GM23248 (cell line): ENCODE results near the gene STK4. TPM values are rescaled to one million over a fixed set of nuclear protein-coding genes. Genes with fewer than 3 reads are reported as not detected.

Source experiments
- DNase-seq: peaks from one replicate; pipeline ENCODE4 v3.0.0-alpha.2; 2015
- H2AFZ ChIP-seq: fragments of 200-600 bp; sonication (generic); 2 replicates; pipeline ENCODE4 v1.6.1; 2016; ENCODE audit warnings: antibody characterized with exemption
- H3F3A ChIP-seq: fragments of 200-600 bp; sonication (generic); 2 replicates; pipeline ENCODE4 v1.6.1; 2016; ENCODE audit warnings: mild to moderate bottlenecking, antibody characterized with exemption, mixed run types; ENCODE audit not compliant: insufficient read depth
- H3K27ac ChIP-seq: fragments of 200-600 bp; sonication (generic); 2 replicates; pipeline ENCODE4 v1.5.1; 2016; ENCODE audit warnings: mild to moderate bottlenecking
- H3K27me3 ChIP-seq: fragments of 200-600 bp; sonication (generic); replicated peaks from 2 replicates; pipeline ENCODE4 v1.6.1; 2016; ENCODE audit warnings: mild to moderate bottlenecking; ENCODE audit not compliant: insufficient read depth
- H3K36me3 ChIP-seq: fragments of 200-600 bp; sonication (generic); 2 replicates; pipeline ENCODE4 v1.6.1; 2016; ENCODE audit warnings: low read depth, mild to moderate bottlenecking
- H3K4me1 ChIP-seq: fragments of 200-600 bp; sonication (generic); 2 replicates; pipeline ENCODE4 v1.6.1; 2016; ENCODE audit warnings: mild to moderate bottlenecking; ENCODE audit not compliant: insufficient read depth
- H3K4me2 ChIP-seq: fragments of 200-600 bp; sonication (generic); one replicate; pipeline ENCODE4 v1.6.1; 2016; ENCODE audit warnings: mild to moderate bottlenecking; ENCODE audit not compliant: unreplicated experiment
- H3K4me3 ChIP-seq: fragments of 200-600 bp; sonication (generic); 2 replicates; pipeline ENCODE4 v1.5.1; 2016; ENCODE audit warnings: mild to moderate bottlenecking
- H3K79me2 ChIP-seq: fragments of 200-600 bp; sonication (generic); 2 replicates; pipeline ENCODE4 v1.6.1; 2016; ENCODE audit warnings: mild to moderate bottlenecking; ENCODE audit not compliant: insufficient read depth
- H3K9ac ChIP-seq: fragments of 200-600 bp; sonication (generic); 2 replicates; pipeline ENCODE4 v1.6.1; 2016; ENCODE audit warnings: mild to moderate bottlenecking
- H3K9me2 ChIP-seq: fragments of 200-600 bp; sonication (generic); 2 replicates; pipeline ENCODE4 v1.6.1; 2016; ENCODE audit warnings: mixed run types, mild to moderate bottlenecking, moderate library complexity; ENCODE audit not compliant: insufficient read depth
- H3K9me3 ChIP-seq: fragments of 200-600 bp; sonication (generic); one replicate; pipeline ENCODE4 v1.6.1; 2017; ENCODE audit warnings: low read depth
- H4K20me1 ChIP-seq: fragments of 200-600 bp; sonication (generic); 2 replicates; pipeline ENCODE4 v1.6.0; 2016; ENCODE audit not compliant: insufficient read depth
- EZH2 ChIP-seq: fragments of 200-600 bp; sonication (generic); IDR thresholded peaks from 2 replicates; pipeline ENCODE4 v1.6.1; 2018; ENCODE audit warnings: antibody characterized with exemption, mild to moderate bottlenecking; ENCODE audit not compliant: insufficient read depth, poor library complexity, severe bottlenecking
- EZH2phosphoT487 ChIP-seq: fragments of 200-600 bp; sonication (generic); IDR thresholded peaks from 2 replicates; pipeline ENCODE4 v1.6.1; 2018; ENCODE audit warnings: antibody characterized with exemption, moderate library complexity, mild to moderate bottlenecking, low read depth; ENCODE audit not compliant: insufficient read depth
- WGBS, 2 experiments: methylation state at CpG; one replicate each; pipeline ENCODE4 v1.1.6; 2015 to 2017; ENCODE audit warnings: low lambda C conversion rate in 2 of 2, low coverage in 1 of 2; ENCODE audit errors: missing lambda C conversion rate in 2 of 2; 5-methylcytosine and 5-hydroxymethylcytosine counted together
- in situ Hi-C: fragments of 300-500 bp; cut with MboI; formaldehyde crosslinking; loops from 2 replicates; pipeline ENCODE4 v1.15.0; 2020
- polyA plus RNA-seq: library from polyadenylated mRNA; unstranded; fragments of >200 nt; fragmentation: Nextera tagmentation; extraction: Ambion mirVana; gene quantifications from 2 replicates; pipeline ENCODE4 v1.2.1, GENCODE V29; 2016
- total RNA-seq: library from RNA; depleted of rRNA; stranded (reverse); fragments of >200 nt; shearing (Covaris generic); gene quantifications from 2 replicates; pipeline ENCODE4 v1.2.3, GENCODE V29; 2014

Gene STK4
- total and polyA plus RNA-seq, 2 experiments from 2014 or later, result 21.9 to 33.4 TPM

DNA sequence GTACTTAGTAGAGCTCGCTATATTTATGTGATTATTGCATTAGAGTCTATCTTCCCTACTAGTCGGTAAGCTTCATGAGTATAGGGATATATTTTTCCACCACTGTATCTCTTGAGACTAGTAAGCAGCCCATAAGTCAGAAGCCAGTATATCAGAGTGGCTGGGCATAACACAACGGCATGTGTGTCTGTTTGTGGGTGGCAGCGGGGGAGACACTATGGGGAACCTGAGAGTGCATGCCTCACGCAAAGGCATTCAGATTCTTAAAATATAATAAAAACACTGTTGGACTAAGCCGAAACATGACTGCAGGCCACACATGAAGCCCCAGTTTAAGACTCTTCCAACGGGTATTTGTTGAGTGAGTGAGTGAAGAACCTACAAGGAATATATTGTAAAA lies 126.6 kb downstream of the STK4 start:
- no peak overlapping the region for H2AFZ ChIP-seq
- H3K27ac ChIP-seq, result no peak overlapping the region
- no peaks in the 10 kb centered on the region for H3K9me2 ChIP-seq
- H4K20me1 ChIP-seq, result no peaks in the 10 kb centered on the region
- no peaks in the 10 kb centered on the region for H3K27me3 ChIP-seq
- no peak overlapping the region for H3K4me2 ChIP-seq
- H3K9me3 ChIP-seq, result no peaks in the 10 kb centered on the region
- no peak overlapping the region for H3K9ac ChIP-seq
- no peaks in the 10 kb centered on the region for H3K36me3 ChIP-seq
- 87 to 93% methylated on average over 7 of the region's 7 CpGs for WGBS, 2 experiments
- TF ChIP-seq EZH2phosphoT487, result no peak
- no peak for TF ChIP-seq EZH2
- in situ Hi-C loops, result loop anchor here (10.0 kb wide), 2 partner anchors 48 to 78 kb away; no protein-coding TSS in a partner anchor
- peaks cover 24% of the 10 kb centered on the region for H3F3A ChIP-seq
- H3K4me1 ChIP-seq, result peaks cover 29% of the 10 kb centered on the region
- no peak for DNase-seq
- H3K4me3 ChIP-seq, result no peak overlapping the region
- H3K79me2 ChIP-seq, result no peaks in the 10 kb centered on the region

DNA sequence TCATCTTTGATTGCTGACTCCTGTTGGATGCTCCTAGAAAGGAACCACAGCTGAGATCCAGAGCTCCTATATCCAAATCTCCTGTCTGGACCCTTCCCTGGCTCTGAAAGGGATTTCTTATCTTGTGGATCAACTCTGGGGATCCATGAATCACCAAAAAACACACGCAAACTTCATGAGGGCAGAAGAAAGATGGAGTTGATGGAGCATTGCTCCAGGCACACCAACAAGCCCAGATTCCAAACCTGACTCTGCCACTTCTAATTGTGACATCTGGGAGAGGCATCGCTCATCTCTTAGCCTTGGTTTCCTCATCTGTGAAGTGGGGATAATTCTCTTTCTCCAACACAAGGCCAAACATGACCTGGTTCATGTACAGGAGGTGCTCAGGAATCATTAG lies 127.9 kb downstream of the STK4 start:
- in situ Hi-C loops, result loop anchor here (10.0 kb wide), 2 partner anchors 49 to 79 kb away; no protein-coding TSS in a partner anchor
- Histone ChIP-seq H3K27ac (no peak overlapping the region), H3K4me3 (no peak overlapping the region), H3K36me3 (no peaks in the 10 kb centered on the region), H4K20me1 (no peaks in the 10 kb centered on the region), H3K79me2 (no peaks in the 10 kb centered on the region), H3F3A (peaks cover 14% of the 10 kb centered on the region), H3K27me3 (0 out of 2 replicates have a peak, but pooled peaks cover 3% of the 10 kb centered on the region), H3K9me3 (no peaks in the 10 kb centered on the region), H3K4me2 (no peak overlapping the region), H3K9me2 (no peaks in the 10 kb centered on the region), H3K4me1 (peaks cover 16% of the 10 kb centered on the region), H3K9ac (no peak overlapping the region), H2AFZ (no peak overlapping the region)
- no peak for DNase-seq
- TF ChIP-seq EZH2 (no peak), EZH2phosphoT487 (no peak)
- 90 to 91% methylated on average over 2 of the region's 2 CpGs for WGBS, 2 experiments

DNA sequence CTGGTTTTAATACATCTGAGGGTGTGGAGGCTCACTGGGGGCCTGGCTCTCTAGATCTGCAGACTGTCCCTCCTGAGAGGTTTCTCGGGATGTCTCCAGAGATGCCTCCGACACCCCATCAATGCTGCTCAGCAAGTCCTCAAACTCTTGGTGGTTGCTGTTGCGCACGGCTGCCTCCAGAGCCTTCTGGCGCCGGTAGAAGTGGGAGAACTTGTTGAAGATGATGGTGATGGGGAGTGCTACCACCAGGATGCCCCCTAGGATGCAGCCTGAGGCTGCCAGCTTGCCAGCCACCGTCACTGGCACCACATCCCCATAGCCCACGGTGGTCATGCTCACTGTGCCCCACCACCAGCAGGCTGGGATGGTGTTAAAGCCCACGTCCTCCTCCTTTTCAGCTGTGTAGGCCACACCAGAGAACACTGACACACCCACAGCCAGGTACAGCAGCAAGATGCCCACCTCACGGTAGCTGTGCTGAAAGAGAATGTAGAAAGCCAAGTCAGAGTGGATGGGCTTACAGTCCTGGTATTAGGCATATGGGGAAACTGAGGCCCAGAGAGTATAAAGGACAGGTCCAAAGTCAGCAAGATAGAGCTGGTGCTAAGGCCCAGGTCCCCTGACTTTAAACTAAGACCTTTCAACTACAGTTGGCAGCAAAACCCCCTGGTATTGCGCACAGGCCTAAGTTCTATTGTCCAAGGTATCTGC lies 128.7 kb downstream of the STK4 start:
- Histone ChIP-seq H3K27me3 (0 out of 2 replicates have a peak, but pooled peaks cover 3% of the 10 kb centered on the region), H3K27ac (no peak overlapping the region), H4K20me1 (no peaks in the 10 kb centered on the region), H3K9me2 (no peaks in the 10 kb centered on the region), H3K79me2 (no peaks in the 10 kb centered on the region), H3K4me1 (peaks cover 12% of the 10 kb centered on the region), H3K9ac (no peak overlapping the region), H3K4me3 (no peak overlapping the region), H3F3A (peaks cover 6% of the 10 kb centered on the region), H3K4me2 (no peak overlapping the region), H2AFZ (peak overlapping the region; percentile 53), H3K9me3 (no peaks in the 10 kb centered on the region), H3K36me3 (no peaks in the 10 kb centered on the region)
- WGBS, 2 experiments, result 95 to 99% methylated on average over 11 of the region's 11 CpGs
- TF ChIP-seq EZH2phosphoT487, result no peak
- no peak for TF ChIP-seq EZH2
- in situ Hi-C loops, result loop anchor here (10.0 kb wide), 2 partner anchors 50 to 80 kb away; no protein-coding TSS in a partner anchor
- no peak for DNase-seq

DNA sequence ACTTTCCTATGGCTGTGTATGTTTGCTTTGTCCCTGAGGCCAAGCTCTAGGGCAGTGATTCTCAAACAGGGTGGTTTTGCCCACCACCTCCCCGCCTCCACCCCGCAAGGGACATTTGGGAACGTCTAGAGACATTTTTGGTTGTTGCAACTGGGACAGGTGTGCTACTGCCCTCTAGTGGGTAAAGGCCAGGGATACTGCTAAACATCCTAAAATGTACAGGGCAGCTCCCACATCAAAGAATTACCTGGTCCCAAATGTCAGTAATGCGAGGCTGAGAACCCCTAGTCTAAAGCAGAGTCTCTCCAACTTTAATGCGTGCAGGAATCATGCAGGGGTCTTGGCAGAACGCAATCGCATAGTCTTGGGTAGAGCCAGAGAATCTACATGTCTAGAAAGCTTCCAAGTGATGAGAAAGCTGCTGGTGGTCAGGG lies 129.5 kb downstream of the STK4 start:
- no peaks in the 10 kb centered on the region for H4K20me1 ChIP-seq
- TF ChIP-seq EZH2phosphoT487 (no peak), EZH2 (no peak)
- no peak overlapping the region for H3K4me3 ChIP-seq
- H3K79me2 ChIP-seq, result no peaks in the 10 kb centered on the region
- no peak overlapping the region for H3K4me2 ChIP-seq
- H2AFZ ChIP-seq, result peak overlapping the region; percentile 53
- H3K4me1 ChIP-seq, result peaks cover 5% of the 10 kb centered on the region
- H3K9me2 ChIP-seq, result no peaks in the 10 kb centered on the region
- H3K36me3 ChIP-seq, result no peaks in the 10 kb centered on the region
- H3F3A ChIP-seq, result no peaks in the 10 kb centered on the region; the same call in 1 of the 2 replicates
- 0 out of 2 replicates have a peak, but pooled peaks cover 3% of the 10 kb centered on the region for H3K27me3 ChIP-seq
- no peak overlapping the region for H3K27ac ChIP-seq
- no peaks in the 10 kb centered on the region for H3K9me3 ChIP-seq
- no peak overlapping the region for H3K9ac ChIP-seq
- DNase-seq, result peak; percentile 66
- in situ Hi-C loops, result loop anchor here (10.0 kb wide), 2 partner anchors 51 to 81 kb away; no protein-coding TSS in a partner anchor
- 0 to 4% methylated on average over 7 of the region's 7 CpGs for WGBS, 2 experiments
